Nephron progenitor cell (in vitro differentiated cells): ENCODE data around the gene THEM5.
A peak's percentile ranks its signal among the peaks of the same experiment; 100 is the strongest.

ENCODE experiments used
- DNase-seq: peaks from one replicate; pipeline ENCODE4 v3.0.0; 2021
- H3K27ac Mint-ChIP-seq: 2 replicates; pipeline ENCODE4 v1.8.0; 2021; ENCODE audit warnings: mild to moderate bottlenecking, moderate library complexity, mixed read lengths
- H3K27me3 Mint-ChIP-seq: 2 replicates; pipeline ENCODE4 v1.8.0; 2021; ENCODE audit warnings: mild to moderate bottlenecking, low read depth, mixed read lengths; ENCODE audit not compliant: poor library complexity
- H3K36me3 Mint-ChIP-seq: 2 replicates; pipeline ENCODE4 v1.8.0; 2021; ENCODE audit warnings: low read depth, mixed read lengths
- H3K4me1 Mint-ChIP-seq: 2 replicates; pipeline ENCODE4 v1.8.0; 2021; ENCODE audit warnings: mixed read lengths
- H3K4me3 Mint-ChIP-seq: 2 replicates; pipeline ENCODE4 v1.8.0; 2021; ENCODE audit warnings: mild to moderate bottlenecking, moderate library complexity, mixed read lengths
- H3K9me3 Mint-ChIP-seq: 2 replicates; pipeline ENCODE4 v1.8.0; 2021; ENCODE audit warnings: mild to moderate bottlenecking, moderate library complexity, mixed read lengths
- TF ChIP-seq, protein P1 (sequence below): fragments of 200-600 bp; sonication (generic); IDR thresholded peaks from 2 replicates; pipeline ENCODE4 v1.5.0; 2021; ENCODE audit warnings: antibody characterized with exemption

Gene THEM5

DNA sequence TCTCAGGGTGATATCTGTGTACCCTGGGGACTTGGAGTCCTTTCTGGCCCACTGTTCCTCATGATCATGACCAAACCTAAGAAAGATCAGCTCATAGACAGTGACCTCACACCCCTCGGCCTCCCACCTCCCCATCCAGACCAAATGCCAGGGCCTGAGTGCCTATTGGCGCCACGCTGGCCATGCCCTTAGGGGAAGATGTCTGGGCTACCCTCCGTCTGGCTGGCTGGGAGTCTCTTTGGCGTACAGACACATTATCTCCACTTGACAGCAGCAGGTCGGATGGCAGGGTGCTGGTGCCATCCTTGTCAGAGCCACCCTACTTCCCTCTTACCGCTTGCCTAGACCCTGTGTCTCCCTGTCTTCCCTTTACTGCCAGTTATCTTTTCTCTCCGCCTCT is 30.3 kb downstream of the THEM5 start:
- no peak for DNase-seq

DNA sequence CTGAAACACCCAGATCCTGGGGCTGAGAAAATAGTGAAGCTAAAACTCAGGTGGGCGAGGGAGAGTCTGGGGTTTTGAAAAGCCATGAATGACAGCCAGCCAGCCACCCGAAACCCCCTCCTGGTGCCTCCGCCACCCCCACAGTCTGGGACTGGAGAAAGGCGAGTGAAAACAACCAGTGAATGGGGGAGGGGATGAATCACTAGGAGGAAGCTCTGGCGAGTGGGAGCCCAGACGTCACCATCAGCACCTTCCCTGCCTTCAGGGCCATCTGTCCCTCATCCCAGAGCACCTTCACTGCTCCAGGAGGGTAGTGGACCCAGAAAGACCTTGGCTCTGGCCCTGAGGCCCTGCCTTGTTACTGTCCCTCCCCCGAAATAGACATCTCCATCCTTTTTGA is 31.1 kb downstream of the THEM5 start:
- Mint-ChIP-seq H3K4me1 (peaks cover 38% of the 10 kb centered on the region), H3K4me3 (no peak overlapping the region), H3K27ac (no peak overlapping the region), H3K9me3 (no peaks in the 10 kb centered on the region), H3K36me3 (no peaks in the 10 kb centered on the region), H3K27me3 (peaks cover 32% of the 10 kb centered on the region)
- peak; percentile 35 for DNase-seq
- TF ChIP-seq, protein P1, sequence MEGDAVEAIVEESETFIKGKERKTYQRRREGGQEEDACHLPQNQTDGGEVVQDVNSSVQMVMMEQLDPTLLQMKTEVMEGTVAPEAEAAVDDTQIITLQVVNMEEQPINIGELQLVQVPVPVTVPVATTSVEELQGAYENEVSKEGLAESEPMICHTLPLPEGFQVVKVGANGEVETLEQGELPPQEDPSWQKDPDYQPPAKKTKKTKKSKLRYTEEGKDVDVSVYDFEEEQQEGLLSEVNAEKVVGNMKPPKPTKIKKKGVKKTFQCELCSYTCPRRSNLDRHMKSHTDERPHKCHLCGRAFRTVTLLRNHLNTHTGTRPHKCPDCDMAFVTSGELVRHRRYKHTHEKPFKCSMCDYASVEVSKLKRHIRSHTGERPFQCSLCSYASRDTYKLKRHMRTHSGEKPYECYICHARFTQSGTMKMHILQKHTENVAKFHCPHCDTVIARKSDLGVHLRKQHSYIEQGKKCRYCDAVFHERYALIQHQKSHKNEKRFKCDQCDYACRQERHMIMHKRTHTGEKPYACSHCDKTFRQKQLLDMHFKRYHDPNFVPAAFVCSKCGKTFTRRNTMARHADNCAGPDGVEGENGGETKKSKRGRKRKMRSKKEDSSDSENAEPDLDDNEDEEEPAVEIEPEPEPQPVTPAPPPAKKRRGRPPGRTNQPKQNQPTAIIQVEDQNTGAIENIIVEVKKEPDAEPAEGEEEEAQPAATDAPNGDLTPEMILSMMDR = no peak

More for the DNA sequence above, 30.3 kb downstream of the THEM5 start:
- Mint-ChIP-seq H3K9me3 (no peaks in the 10 kb centered on the region), H3K4me1 (peaks cover 46% of the 10 kb centered on the region), H3K36me3 (no peaks in the 10 kb centered on the region), H3K27ac (no peak overlapping the region), H3K4me3 (no peak overlapping the region), H3K27me3 (peaks cover 29% of the 10 kb centered on the region)
- TF ChIP-seq, protein P1 = no peak

DNA sequence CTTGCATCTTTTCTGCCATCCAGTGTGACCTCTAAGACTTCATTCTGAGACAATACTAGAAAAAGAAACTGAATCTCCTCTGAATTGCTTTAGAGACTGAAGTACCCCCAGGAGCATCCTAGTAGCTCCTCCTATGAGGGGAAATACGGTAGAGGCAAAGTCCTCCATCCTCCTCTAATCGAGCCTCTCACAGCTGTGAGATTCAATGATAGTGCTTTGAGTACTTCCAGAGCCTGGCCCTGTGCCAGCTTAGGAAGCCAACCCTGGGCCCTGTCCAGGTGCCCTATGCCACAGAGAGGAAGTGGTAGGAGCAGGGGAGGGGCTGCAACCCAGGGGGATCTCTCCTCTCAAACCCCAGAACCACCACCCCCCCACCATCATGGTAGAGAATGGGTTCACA is 32.6 kb downstream of the THEM5 start:
- Mint-ChIP-seq H3K27ac (no peak overlapping the region), H3K4me3 (no peak overlapping the region), H3K9me3 (no peaks in the 10 kb centered on the region), H3K36me3 (no peaks in the 10 kb centered on the region), H3K27me3 (peaks cover 31% of the 10 kb centered on the region), H3K4me1 (peaks cover 42% of the 10 kb centered on the region)
- no peak for DNase-seq
- TF ChIP-seq, protein P1 = no peak

DNA sequence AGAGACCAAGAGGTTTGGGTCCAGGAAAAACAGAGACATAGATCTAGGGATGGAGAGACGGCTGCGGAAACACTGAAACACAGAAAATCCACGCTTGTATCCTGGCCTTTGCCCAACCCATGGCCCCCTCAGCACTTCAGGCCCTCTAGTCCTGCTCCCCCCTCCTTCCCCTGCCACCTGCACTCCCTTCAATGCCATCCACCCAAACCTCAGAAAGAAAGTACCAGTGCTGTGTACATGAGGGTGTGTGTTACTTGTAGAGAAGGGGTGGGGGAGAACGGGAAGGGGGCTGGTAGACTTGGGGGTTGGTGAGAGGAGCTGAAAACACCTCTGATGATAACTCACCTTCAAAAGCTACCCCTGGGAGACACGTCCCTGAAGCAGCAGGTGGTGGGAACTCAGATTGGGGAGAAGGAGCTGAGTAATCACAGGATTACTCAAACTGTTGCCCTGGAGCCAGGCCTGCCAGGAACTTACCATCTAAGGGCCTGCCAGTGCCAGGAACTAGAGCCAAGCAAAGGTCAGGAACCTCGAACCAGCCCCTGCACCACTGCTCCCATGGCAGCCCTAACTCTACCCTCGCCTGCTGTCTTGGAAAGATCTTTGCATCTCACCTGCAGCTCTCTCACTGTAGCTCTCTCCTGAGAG is 33.4 kb downstream of the THEM5 start:
- H3K36me3 Mint-ChIP-seq = no peaks in the 10 kb centered on the region
- no peak overlapping the region for H3K27ac Mint-ChIP-seq
- H3K27me3 Mint-ChIP-seq = peaks cover 31% of the 10 kb centered on the region
- TF ChIP-seq, protein P1 = no peak
- H3K9me3 Mint-ChIP-seq = no peaks in the 10 kb centered on the region
- no peak overlapping the region for H3K4me3 Mint-ChIP-seq
- H3K4me1 Mint-ChIP-seq = peaks cover 34% of the 10 kb centered on the region
- no peak for DNase-seq

DNA sequence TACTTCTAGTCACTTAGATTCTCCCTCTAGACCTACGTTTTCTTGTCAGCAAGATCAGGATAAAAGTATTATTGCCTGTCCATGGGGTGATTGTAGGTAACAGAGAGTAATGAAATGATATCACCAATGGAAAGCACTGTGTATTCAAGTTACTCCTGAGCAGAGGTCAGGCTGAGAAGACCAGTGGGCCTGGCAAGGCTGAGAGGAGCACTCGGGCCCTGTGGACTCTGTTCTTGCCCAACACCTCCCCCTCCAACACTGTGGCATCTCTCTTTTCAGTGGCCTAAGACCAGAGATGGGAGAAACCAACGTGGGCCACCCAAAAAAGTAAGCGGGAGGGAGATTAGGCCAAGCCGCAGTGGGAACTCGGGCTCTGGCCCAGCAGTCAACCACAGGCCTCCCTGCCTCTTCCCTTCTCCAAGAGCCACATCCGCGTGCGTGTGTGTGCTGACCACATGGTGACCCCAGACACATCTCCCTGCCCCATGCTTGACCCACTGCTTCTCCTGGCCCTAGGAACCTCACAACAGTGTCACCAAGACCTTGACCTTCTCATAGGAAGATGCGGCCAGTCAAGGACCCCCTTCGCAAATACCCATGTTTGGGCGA is 34.2 kb downstream of the THEM5 start:
- H3K27ac Mint-ChIP-seq = no peak overlapping the region
- H3K9me3 Mint-ChIP-seq = no peaks in the 10 kb centered on the region
- peaks cover 34% of the 10 kb centered on the region for H3K27me3 Mint-ChIP-seq
- H3K4me3 Mint-ChIP-seq = no peak overlapping the region
- H3K36me3 Mint-ChIP-seq = no peaks in the 10 kb centered on the region
- TF ChIP-seq, protein P1 = no peak
- H3K4me1 Mint-ChIP-seq = peaks cover 33% of the 10 kb centered on the region
- DNase-seq = no peak

DNA sequence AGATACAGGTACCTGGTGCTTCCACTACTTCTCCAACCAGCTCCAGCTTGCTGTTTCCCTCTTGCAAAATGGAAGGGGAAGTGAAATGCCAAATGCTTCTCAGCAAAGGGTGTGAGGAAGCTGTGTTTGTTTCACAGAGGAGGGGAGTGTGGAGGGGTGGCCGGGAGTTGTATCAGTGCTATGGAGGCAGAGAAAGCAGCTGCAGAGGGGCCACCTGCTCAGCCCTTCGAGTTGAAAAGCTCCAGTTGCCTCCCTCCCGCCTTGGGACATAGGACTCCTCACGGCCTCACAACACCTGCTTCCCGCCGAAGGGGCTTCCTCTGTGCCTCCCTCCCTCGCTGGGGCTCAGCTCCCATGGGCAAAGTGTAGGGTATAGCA is 36.2 kb downstream of the THEM5 start:
- no peak for DNase-seq
- Mint-ChIP-seq H3K27ac (no peak overlapping the region), H3K36me3 (no peaks in the 10 kb centered on the region), H3K27me3 (peaks cover 36% of the 10 kb centered on the region), H3K4me1 (peaks cover 15% of the 10 kb centered on the region), H3K4me3 (no peak overlapping the region), H3K9me3 (no peaks in the 10 kb centered on the region)
- TF ChIP-seq, protein P1 = no peak
